ENCODE data around the gene KRT76. TPM values are rescaled to one million over a fixed set of nuclear protein-coding genes. Genes with fewer than 3 reads are reported as not detected.
A peak's percentile ranks its signal among the peaks of the same experiment; 100 is the strongest.

The KRT76 gene
- total RNA-seq, 1 donor from 2014 or later = not detected

DNA sequence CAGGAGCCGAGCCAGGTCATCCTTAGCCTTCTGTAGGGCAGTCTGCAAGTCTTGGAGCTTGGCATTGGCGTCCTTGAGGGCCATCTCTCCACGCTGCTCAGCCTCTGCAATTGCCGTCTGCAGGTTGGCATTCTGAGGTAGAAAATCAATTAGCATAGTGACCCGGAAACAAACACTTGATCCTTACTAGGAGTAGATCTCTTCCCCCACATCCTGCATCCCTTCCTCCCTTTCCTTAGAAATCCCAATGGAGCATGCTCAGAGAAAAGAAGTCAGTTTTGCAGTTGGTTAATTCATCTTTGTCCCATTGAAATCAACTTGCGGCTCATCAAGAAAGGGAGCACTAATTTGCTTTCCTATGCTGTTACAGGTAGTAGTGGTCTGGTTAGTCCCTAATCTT, 6.1 kb downstream of the KRT76 start:
- Histone ChIP-seq H3K36me3 (ENCODE audit: control insufficient read depth, insufficient read depth, low read length) (no peaks in the 10 kb centered on the region), H3K4me3 (ENCODE audit: low read depth, low read length) (no peak overlapping the region), H3K27me3 (ENCODE audit: control insufficient read depth, insufficient read depth, low read length) (peaks cover 11% of the 10 kb centered on the region)
- TF ChIP-seq, protein P1, sequence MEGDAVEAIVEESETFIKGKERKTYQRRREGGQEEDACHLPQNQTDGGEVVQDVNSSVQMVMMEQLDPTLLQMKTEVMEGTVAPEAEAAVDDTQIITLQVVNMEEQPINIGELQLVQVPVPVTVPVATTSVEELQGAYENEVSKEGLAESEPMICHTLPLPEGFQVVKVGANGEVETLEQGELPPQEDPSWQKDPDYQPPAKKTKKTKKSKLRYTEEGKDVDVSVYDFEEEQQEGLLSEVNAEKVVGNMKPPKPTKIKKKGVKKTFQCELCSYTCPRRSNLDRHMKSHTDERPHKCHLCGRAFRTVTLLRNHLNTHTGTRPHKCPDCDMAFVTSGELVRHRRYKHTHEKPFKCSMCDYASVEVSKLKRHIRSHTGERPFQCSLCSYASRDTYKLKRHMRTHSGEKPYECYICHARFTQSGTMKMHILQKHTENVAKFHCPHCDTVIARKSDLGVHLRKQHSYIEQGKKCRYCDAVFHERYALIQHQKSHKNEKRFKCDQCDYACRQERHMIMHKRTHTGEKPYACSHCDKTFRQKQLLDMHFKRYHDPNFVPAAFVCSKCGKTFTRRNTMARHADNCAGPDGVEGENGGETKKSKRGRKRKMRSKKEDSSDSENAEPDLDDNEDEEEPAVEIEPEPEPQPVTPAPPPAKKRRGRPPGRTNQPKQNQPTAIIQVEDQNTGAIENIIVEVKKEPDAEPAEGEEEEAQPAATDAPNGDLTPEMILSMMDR (IDR thresholded peaks at IDR 0.05; ENCODE audit: insufficient read depth, low read length, severe bottlenecking) = no peak
- FAIRE-seq (no peak), DNase-seq (ENCODE audit: low read depth) (no peak)

DNA sequence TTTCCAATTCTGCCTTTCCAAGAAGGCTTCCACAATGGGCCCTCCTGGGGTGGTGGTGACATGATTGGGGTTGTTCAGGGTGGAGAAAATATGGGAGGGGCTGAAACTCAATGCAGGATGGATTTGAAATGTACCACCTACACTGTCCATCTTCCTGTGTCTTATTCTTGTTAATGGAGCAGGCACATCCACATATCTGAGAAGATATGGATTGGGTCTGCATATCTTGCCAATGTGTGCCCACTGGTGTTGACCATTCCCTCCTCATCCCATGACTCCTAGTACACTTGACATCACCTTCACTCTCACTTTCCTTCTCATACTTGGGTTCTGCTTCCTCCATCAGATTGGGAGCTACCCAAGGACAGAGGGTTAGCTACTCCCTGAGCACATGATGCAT, 7.2 kb downstream of the KRT76 start:
- no peak for DNase-seq (ENCODE audit: low read depth)
- no peak for FAIRE-seq
- TF ChIP-seq, protein P1 (IDR thresholded peaks at IDR 0.05; ENCODE audit: insufficient read depth, low read length, severe bottlenecking) = no peak
- no peak overlapping the region for H3K4me3 ChIP-seq (ENCODE audit: low read depth, low read length)
- peaks cover 8% of the 10 kb centered on the region for H3K27me3 ChIP-seq (ENCODE audit: control insufficient read depth, insufficient read depth, low read length)
- H3K36me3 ChIP-seq (ENCODE audit: control insufficient read depth, insufficient read depth, low read length) = no peaks in the 10 kb centered on the region

DNA sequence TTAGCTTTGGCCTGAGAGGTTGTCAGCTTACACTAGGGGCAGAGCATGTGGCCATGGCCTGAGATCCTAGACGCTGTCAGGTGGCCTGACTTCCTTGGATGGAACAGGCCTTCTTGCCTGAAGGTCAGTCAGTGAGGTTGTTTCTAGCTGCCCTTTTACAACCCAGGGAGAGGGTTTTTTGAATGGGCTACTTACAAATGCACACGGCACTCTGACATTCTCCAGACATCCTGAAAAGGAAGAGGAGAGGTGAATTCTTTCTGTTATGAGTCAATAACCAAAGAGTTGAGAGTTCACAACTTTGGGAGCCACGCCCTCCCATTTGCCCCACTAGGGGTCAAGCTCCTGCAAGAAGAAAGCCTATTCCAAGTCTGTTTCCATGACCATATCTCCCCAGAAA, 7.8 kb downstream of the KRT76 start:
- no peak for FAIRE-seq
- peak; percentile 2 for DNase-seq (ENCODE audit: low read depth)
- TF ChIP-seq, protein P1 (IDR thresholded peaks at IDR 0.05; ENCODE audit: insufficient read depth, low read length, severe bottlenecking) = no peak
- no peaks in the 10 kb centered on the region for H3K36me3 ChIP-seq (ENCODE audit: control insufficient read depth, insufficient read depth, low read length)
- H3K4me3 ChIP-seq (ENCODE audit: low read depth, low read length) = no peak overlapping the region
- H3K27me3 ChIP-seq (ENCODE audit: control insufficient read depth, insufficient read depth, low read length) = peaks cover 6% of the 10 kb centered on the region

DNA sequence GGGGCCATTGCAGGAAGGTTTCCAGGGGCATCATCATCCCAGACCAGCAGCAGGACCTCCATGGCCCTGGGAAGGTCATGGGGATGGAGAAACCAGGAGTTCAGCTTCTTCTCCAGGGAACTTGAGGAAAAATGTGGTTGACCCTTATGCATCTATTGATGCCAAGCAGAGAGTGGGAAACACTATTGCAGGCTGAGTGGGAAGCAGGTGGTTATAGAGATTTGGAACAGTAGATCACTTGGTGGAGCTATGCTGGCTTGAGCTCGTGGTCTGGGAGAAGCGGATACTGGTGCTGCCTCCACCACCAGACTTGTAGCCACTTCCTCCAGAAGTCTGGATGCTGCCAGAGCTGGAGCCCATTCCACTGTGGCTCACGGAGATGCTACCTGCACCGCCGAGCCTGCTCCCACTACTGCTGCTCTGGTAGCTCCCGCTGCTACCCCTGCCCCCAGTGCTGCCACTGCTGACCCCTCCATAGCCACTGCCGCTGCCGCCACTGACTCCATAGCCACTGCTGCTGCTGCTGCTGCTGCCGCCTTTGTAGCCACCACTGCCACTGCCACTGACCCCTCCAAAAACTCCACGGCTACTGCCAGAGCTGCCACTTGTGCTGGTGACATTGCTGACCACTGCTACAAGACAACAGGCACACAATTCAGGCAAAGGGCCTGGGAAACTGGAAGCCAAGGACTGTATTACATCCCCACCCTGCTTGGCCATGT, 8.5 kb downstream of the KRT76 start:
- TF ChIP-seq, protein P1 (IDR thresholded peaks at IDR 0.05; ENCODE audit: insufficient read depth, low read length, severe bottlenecking) = no peak

DNA sequence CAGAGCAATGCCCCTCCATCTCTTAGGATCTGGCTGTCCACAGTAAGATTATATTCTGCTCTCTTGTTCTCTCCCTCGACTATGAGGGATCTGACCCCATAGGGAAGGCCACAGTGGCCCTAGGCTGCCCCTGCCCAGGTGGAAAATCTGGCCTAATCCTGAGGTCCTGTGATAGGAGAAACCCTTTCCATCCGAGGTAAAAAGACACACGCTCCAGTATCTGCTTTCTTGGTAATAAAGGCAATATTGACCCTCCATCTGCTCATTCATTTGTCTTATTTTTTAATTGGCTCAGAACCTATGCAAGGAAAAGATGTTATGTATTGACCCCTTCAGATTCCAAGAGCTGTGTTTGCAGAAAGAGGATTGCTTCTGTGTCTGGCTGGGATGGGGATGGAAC, 9.7 kb downstream of the KRT76 start:
- DNase-seq (ENCODE audit: low read depth) (no peak), FAIRE-seq (no peak)
- Histone ChIP-seq H3K36me3 (ENCODE audit: control insufficient read depth, insufficient read depth, low read length) (no peaks in the 10 kb centered on the region), H3K27me3 (ENCODE audit: control insufficient read depth, insufficient read depth, low read length) (peaks cover 6% of the 10 kb centered on the region), H3K4me3 (ENCODE audit: low read depth, low read length) (no peak overlapping the region)
- TF ChIP-seq, protein P1 (IDR thresholded peaks at IDR 0.05; ENCODE audit: insufficient read depth, low read length, severe bottlenecking) = no peak

More for the DNA sequence above, 8.5 kb downstream of the KRT76 start:
- Histone ChIP-seq H3K4me3 (ENCODE audit: low read depth, low read length) (no peak overlapping the region), H3K36me3 (ENCODE audit: control insufficient read depth, insufficient read depth, low read length) (no peaks in the 10 kb centered on the region), H3K27me3 (ENCODE audit: control insufficient read depth, insufficient read depth, low read length) (peaks cover 7% of the 10 kb centered on the region)
- no peak for DNase-seq (ENCODE audit: low read depth)
- FAIRE-seq = no peak

DNA sequence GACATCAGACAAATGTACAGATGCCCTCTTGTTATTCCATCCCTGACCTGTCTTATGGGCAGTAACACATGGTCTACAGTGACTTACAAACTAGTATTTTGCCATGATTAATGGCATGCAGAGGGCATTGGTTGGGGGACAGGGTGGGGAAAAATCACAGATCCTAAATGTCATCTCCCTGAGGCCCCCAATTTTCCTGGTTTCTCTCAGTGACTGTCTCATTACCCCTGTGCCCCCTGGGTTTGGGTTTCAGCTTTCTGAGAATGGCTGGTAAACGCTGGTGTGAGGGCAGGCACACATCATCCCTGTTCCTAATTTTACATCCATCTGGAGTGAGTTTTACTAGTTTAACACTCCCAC, 10.1 kb downstream of the KRT76 start:
- peaks cover 5% of the 10 kb centered on the region for H3K27me3 ChIP-seq (ENCODE audit: control insufficient read depth, insufficient read depth, low read length)
- TF ChIP-seq, protein P1 (IDR thresholded peaks at IDR 0.05; ENCODE audit: insufficient read depth, low read length, severe bottlenecking) = no peak
- DNase-seq (ENCODE audit: low read depth) = no peak
- no peak overlapping the region for H3K4me3 ChIP-seq (ENCODE audit: low read depth, low read length)
- no peaks in the 10 kb centered on the region for H3K36me3 ChIP-seq (ENCODE audit: control insufficient read depth, insufficient read depth, low read length)
- no peak for FAIRE-seq

All from bronchial epithelial cell (primary cell).